T-helper 9 cell (primary cell): ENCODE data around the gene RHEB.

ENCODE experiments used
- DNase-seq: peaks from one replicate; pipeline ENCODE4 v3.0.0-alpha.2; 2020

Gene RHEB

DNA sequence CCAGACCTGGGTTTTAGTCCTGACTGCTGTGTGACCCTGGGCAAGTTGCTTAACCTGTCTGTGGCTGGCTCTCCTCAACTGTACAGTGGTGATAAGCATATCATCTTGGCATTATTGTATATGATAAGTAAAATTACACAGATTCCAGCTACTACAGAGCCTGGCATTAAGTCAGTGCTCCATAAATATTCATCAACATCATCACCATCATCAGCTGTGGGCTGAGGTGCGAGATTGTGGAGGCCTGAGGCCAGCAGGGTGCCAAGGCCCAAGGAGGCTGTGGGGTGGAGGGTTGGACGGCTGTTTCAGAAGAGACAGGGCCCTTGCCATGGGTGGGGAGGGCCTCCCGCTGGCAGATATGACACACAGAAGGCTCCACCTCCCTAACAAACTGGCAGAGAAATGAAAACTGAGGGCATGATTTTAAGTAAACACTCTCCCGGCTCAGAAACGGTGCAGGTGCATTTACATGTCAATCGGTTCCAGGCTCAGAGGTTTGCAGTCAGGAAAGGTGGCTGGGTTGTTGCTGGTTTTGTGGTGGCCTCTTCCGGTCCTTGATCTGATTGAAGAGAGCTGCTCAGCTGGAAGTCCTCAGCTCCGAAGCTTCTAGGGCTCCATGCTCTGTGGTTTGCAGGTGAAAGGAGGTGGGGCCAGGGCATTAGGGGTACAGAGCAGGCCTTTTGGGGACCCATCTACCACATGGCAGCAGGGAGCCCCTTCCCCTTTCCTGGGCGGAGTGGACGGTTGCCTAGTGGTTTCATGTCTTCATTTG lies 89.9 kb downstream of the RHEB start:
- DNase-seq: peak; percentile 50

DNA sequence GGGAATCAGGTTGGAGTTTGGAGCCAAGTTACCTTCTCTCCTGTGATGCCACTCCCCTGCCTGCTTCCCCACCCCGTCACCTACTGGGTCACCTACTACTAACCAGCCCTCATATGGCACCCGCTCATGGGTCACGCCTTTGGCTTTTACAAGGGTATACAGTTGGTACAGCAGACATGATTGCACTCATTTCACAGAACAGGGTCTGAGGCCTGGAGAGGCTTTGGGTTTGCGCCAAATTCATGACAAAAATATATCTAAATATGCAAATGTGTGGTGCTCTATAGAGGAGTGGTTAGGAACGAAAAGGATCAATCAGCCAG lies 90.5 kb downstream of the RHEB start:
- no peak for DNase-seq

DNA sequence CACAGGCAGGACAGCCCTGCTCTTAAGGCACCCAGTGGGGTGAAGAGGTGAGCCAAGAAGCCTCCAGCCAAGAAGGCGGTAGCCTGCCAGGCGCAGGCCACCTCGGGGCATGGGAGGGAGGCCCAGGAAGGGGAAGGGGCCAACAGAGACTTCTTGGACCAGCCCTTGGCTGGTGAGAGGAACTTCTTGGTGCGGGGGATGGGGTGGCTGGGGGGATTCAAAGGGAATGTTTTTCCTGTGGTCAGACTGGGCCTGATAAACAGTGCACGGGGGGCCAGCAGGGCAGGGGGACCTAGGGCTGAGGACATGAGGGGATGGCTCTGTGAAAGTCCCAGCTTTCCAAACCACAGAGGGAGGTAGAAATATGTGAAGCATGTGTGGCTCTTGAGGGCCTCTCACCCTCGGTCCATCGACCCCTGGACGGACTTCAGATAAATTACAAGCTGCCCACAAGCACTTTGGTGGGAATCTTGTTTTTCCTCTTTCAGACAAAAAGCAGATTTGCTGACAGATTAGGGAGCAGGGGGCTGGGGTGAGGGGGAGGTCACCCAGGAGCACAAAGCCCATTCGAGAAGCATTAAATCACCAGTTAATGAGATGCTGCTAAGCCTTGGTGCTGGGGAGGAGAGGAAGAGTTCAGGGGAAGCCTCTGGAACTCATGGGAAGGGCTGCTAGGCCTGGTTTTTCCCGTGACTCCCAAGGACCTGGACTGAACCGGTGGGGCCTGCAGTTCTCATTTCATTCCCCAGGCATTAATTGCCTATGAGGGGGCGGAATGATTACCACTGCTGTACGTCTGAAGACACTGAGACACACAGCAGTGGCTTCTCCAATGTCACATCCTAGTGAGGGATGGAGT lies 91.1 kb downstream of the RHEB start:
- DNase-seq: no peak

DNA sequence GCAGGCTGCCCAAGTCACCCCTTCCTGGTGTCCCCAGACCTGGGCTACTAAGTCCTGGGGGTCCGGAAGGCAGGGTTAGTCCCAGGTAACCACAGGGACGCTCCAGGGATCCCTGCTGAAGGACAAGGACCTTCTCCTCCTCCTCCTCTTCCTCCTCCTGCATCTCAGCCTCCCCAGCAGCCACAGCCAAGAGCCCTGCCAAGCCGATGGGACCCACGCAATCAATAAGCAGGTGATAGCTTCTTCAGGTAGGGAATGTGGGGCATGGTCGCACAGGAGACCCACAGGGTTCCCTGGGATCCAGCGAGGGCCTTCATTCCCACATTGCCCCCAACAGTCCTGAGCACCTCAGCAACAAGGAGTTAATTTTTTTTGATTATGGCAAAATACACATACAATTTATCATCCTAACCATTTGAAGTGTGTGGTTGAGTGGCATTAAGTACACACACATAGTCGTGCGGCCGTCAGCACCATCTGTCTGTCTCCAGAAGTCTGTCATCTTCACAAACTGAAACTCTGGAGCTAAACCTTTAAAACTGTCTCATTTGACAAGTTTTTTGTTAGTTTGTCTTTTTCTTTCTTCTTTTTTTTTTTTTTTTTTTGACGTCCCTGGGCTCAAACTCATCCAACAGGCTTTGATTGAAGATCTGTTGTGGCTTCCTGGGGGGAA lies 91.9 kb downstream of the RHEB start:
- DNase-seq: no peak

DNA sequence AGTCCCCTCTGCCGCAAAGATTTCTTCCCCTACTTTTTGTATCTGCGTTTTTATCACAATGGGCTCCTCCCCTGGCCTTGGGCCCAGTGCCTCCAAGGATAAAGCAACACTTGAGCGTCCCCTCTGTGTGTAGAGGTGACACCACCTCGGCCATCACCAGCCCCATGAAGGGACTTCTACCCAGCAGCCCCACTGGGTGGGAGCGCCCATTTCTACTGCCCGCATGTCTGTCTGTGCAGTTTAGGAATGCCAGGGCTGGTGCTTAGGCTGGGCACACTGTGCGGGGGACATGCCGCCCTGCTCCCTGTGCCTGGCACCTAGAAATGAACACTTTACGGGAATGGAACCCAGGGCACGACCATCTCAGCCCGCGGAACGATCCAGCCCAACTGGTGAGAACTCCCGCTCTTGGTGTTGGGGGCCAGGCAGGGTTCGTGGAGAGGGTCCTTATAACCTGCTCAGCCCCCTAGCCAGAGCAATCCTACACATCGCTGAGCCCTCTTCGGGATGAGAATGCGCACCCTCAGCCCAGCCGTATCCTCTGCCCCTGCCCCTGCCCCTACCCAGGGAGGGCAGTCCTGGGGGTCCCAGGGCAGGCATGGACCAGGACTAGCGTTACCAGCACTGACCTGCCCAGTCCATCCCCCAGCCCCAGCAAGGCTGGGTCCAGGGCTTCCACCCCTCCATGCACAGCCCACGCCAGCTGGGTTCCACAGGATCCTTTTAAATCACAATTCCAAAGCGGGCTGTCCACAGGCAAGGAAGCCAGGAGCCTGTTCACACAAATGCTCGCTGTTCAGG lies 92.6 kb downstream of the RHEB start:
- no peak for DNase-seq

DNA sequence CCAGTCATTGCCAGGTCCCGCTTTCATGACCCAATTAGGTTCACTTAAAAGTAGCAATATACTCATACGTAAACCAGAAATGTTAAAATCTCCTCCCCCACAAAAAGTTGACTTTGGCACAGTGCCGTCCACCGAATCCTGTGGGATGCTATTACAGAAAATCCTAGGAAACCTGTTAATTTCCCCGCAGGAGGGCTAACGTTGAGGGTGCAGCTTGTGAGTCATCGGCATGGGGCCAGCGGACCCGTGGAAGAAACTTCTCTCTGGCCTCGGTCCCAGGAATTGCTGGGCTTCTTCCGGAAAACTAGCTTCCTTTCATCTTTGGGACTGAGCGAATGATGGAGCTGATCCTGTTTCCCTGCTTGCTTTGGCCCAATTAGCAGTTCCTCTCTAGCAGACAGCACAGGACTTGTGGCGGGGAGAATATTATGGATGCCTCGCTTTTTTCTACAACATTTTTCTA lies 93.2 kb downstream of the RHEB start:
- DNase-seq: no peak

DNA sequence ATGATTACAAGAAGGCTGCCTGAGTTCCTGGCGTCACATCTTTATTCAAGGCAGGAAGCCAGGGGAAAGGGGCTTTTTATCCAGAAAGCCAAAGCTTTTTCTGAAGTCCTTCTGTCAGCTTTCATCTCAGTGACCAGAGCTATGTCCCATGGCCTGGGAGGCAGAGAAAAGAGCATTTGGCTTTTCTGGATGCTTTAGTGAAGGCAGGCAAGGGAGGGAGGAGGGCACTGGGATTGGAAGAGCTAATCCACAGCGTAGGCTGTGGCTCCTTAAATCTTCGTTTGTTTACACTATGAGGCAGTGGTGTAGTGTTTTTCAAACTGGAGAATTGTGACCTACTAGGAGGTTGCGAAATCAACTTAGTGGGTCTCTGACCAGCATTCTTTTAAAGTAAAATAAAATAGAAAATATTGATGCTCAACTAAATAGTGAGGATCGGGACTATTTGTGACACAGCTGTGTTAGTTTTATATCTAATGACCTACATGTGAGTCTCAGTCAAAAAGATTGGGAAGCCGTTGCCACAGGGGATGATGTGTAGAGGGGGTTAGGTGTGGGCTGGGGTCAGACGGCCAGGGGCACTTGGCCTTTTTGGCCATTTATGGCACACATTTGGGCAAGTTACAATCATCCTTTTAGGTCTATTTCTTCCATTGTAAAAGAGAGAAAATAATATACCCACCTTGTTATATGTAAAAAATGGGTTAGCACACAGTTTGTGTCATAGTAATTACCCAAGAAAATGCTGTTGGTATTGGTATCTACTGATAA lies 93.8 kb downstream of the RHEB start:
- DNase-seq: no peak

DNA sequence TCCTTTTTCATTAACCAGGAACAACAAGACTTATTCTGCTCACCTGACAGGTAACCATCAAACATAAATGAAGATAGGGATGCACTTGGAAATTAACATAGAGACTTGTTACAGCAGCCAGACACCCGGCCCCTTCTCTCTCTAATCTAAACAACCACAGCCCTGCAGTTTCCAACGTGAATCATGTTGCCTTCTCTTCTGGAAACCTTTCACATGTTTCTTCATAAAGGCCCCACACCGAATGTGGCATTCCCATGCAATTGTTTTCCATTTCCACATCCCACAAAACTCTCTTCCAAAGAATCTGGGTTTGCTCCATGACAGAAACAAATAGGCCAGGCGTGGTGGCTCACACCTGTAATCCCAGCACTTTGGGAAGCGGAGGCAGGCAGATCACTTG lies 94.9 kb downstream of the RHEB start:
- DNase-seq: no peak

DNA sequence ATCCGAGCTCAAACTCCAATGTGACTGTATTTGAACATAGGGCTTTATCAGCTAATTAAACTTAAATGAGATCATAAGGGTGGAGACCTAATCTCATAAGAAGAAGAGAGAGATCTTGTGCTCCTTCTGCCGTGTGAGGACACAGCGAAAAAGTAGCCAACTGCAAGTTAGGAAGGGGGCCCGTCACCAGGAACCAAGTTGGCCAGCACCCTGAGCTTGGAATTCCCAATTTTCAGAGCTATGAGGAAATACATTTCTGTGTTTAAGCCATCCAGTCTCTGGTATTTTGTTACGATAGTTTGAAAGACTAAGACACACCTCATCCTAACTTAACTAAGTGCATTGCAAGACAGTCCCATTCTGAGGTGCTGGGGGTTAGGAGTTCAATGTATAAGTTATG lies 95.8 kb downstream of the RHEB start:
- DNase-seq: no peak

DNA sequence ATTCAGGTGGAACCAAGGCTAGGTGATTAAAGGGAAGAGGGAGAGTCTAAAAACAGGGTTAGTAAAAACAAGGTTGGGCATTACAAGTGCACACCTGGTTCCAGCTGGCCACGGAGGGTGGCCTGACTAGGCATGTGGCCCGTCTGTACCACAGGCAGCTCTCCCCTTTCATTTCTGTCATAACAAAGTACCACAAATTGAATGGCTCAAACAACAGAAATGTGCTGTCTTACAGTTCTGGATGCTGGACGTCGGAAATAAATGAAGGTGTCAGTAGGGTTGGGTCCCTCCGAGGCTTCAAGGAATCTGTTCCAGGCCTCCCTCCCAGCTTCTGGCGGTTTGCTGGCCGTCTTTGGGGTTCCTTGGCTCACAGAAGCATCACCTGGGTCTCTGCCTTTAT lies 96.5 kb downstream of the RHEB start:
- no peak for DNase-seq

DNA sequence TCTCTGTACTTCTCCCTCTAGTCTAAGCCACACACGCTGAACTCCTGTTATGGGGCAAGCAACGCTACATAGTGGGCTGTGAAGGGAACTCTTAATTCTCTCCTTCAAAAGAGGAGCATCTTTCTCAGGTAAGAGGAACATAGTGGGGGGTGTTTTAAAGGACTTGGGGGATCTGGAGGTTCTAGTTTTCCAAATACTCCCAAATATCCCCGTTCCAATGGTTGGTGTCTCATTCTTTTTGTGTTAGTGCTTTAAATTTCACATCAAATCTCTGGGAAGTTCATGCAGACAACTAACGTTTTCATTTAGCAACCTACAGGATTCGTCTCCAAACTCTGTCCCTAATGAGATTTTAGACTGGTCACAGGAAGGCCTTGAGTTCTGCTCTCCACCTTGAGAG lies 97.5 kb downstream of the RHEB start:
- DNase-seq: no peak

DNA sequence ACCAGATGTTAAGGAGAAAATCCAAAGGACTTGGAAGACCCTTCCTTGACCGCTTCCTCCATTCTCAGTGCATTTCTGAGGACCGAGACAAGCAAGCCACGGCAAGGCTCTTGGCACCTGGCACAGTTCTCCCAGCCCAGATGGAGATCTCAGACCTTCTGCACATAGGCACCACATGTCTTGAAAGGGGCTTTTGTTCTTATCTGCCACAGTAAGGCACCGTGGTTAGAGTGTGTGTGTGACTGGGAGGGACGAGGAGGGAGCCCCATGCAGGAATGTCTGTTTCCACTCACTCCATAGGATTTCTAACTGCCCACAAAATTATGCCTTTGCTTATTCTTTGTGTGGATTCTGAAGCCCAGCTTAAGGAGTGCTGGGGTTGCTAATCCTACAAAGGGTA lies 99.6 kb downstream of the RHEB start:
- no peak for DNase-seq

DNA sequence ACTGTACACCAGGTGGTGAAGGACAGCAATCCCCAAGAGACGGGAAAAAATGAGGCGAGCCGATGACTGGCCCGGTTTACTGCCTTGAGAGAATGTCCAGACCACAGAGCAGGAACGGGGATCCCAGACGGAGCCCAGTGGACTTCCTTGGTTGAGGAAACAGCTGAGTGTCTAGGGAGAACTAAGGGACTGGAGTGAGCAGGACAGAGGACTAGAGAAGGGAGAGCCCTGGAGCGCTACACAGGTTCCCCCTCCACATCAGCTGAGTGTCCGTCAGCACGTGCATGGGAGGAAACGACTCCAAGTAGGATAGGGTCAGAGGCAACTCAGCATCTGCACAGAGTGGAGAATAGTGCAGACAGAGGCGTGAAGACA lies 102.8 kb downstream of the RHEB start:
- no peak for DNase-seq

DNA sequence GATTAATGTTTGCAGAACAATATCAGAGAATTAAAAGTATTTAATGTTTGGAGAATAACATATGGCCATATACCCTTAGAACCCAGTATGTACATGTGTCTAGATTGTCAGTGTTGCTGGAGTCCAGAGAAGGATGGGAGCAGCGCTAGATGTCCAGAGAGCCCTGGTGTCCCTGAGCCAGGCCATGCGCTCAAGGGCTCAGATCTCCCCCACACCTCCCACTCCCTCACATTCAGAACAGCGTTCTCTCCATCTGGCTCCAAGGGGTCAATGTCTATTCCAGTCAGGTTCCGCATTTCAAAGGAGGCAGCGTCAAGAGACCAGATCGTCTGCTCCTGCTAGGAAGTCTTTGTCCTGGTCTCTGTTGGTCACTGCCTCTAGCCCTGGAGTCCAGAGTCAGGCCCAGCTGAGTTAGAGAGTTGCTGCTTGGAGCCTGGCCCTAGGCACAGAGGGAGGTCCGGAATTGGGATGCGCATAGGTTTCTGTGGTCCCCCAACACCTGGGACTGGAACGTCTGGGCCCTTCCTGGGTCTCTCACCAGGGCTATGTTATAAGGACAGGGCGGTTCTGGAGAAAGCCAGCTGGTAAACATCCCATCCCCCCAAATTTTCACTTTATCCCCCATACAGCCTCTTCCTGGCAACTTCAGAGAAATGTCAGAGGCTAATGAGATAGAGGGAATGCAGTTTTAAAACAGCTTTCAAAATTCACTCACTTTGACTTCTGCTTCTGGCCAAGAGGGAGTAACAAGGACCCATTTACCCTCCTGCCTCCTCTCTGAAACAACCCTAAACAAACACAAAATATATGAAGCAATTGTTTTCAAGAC lies 103.4 kb downstream of the RHEB start:
- DNase-seq: no peak
